HG02571 (cell line): ENCODE data around the gene SIGLEC10.
"Not testable (repeated sequence)": the region's sequence is repeated elsewhere in the genome, so short reads cannot be mapped to it uniquely, and the experiment has no call there.

Experiments used
- ATAC-seq: cut with Tn5 transposase; IDR thresholded peaks from one replicate; pipeline ENCODE4 v1.9.1; 2021; ENCODE audit warnings: mild to moderate bottlenecking, moderate library complexity; ENCODE audit not compliant: unreplicated experiment

The SIGLEC10 gene

GRCh38 chr19:51440846-51441409 lies 23.5 kb upstream of the SIGLEC10 start:
- ATAC-seq: no peak

GRCh38 chr19:51440052-51440451 lies 22.6 kb upstream of the SIGLEC10 start:
- no peak for ATAC-seq

DNA sequence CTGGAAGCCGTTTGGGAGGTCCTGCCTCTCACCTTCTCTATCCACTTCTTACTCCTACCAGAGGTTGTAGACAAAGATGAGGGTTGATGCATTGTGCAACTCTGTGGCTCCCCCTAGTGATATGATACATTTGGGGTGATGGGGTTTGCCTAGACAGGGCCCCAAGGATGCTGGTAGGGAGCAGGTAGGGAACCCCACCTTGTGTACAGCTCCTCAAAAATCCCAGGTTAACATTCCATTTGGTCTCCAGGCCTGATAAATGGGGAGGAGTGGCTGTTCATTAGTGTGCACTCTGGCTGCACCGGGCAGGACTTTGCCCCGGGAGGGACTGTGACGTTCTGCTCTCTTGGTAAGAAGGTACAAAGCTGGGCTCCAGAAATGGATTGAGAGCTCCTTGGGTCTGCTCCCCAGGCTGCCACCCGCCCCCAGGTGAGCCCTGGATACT lies 21.6 kb upstream of the SIGLEC10 start:
- ATAC-seq: no peak

DNA sequence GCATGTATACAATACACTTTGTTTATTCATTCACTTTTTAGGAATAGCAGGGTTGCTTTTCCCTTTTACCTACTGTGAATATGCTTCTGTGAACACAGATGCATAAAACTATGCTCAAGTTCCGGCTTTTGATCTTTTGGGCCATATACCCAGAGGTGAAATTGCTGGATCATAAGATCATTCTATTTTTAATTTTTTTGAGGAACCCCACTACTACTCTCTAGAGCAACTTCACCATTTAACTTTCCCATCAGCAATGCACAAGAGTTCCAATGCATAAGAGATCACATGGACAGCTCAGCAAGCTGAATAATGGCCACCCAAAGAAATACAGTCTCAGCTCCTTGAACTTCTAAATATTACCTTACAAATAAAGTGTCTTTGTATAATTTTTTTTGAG lies 17.0 kb upstream of the SIGLEC10 start:
- ATAC-seq: no peak

GRCh38 chr19:51433043-51433442 lies 15.6 kb upstream of the SIGLEC10 start:
- ATAC-seq: no peak

GRCh38 chr19:51431124-51431523 lies 13.7 kb upstream of the SIGLEC10 start:
- no peak for ATAC-seq

DNA sequence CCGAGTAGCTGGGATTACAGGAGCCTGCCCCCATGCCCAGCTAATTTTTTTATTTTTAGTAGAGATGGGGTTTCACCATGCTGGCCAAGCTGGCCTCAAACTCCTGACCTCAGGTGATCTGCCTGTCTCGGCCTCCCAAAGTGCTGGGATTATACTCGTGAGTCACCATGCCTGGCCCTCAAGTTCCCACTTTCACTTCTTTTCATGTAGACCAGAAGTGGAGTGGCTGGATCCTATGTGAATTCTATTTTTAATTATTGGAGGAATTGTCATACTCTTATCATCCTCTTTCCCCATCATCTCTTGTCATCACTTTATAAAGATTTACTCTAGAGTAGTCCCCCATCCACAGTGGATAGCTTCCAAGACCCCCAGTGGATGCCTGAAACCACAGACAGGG lies 12.8 kb upstream of the SIGLEC10 start:
- ATAC-seq: no peak

DNA sequence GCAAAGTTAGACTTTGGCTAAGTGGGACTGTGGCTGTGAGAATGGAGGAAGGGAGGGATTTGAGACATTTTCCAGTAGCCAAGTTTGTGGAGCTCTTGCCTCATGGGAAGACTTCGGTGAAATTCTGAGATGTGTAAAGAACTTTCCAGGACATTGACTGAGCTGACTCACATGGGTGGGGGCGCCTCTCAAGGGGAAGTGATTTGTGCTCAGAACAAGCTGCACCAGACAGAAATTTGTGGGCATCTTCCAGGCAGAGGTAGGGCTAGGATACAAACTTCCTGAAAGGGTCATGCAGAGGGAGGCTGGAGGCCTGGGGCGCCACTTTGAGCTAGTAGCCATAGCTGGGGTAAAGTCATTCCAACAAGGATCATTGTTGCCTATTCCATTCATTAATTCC lies 9.8 kb upstream of the SIGLEC10 start:
- no peak for ATAC-seq

- no peak for ATAC-seq
Observed at GRCh38 chr19:51422053-51422448, 4.6 kb upstream of the SIGLEC10 start.

- no peak for ATAC-seq
Observed at GRCh38 chr19:51421229-51422052, 4.0 kb upstream of the SIGLEC10 start.

DNA sequence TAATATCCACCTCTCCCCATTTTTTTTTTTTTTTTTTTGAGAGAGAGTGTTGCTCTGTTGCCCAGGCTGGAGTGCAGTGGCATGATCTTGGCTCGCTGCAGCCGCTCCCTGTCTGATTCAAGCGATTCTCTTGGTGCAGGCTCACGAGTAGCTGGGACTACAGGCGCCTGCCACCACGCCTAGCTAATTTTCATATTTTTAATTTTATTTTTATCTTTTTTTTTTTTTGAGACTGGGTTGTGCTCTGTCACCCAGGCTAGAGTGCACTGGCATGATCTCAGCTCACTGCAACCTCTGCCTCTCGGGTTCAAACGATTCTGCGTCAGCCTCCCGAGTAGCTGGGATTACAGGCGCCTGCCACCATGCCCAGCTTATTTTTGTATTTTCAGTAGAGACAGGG lies 3.1 kb upstream of the SIGLEC10 start:
- ATAC-seq: not testable (repeated sequence)

GRCh38 chr19:51418707-51419106 lies 1.3 kb upstream of the SIGLEC10 start:
- ATAC-seq: no peak

- ATAC-seq: peak; percentile 29
Observed at GRCh38 chr19:51417810-51418157, 342 bp upstream of the SIGLEC10 start.

GRCh38 chr19:51416422-51416821 lies 1.0 kb downstream of the SIGLEC10 start:
- ATAC-seq: not testable (repeated sequence)

GRCh38 chr19:51415187-51415586 lies 2.3 kb downstream of the SIGLEC10 start:
- no peak for ATAC-seq

DNA sequence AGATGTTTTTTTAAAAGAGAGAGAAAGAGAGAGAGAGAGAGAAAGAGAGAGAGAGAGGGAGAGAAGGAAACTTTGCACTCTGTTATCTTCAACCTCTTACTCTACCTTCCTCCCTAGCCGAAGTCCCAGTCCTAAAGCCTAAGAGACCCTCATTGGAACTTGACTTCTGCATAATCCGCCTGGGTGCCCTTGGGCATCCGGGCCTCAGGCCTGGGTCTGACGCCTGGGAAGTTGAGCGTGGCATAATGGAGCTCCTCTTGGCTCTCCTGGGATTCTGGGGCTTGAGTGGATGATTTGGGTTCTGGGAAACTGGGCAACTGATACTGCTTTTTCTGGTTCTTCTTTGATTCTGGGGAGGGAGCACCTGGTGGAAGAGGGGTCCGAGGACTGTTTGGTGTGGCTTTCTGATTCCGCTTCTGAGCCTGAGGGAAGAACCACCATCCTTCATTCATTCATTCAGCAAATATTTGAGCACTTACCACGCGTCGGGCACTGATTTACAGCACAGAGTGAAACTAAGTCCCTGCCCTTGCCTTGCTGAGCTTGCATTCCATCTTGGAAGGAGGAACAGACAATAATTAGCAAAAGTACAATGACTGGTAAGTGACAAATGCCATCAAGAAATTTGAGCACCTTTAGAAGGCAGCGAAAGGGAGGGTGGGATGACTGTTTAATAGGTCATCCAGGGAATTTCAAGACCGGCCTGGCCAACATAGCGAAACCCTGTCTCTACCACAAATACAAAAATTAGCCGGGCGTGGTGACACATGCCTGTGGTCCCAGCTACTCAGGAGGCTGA lies 6.3 kb downstream of the SIGLEC10 start:
- ATAC-seq: no peak

DNA sequence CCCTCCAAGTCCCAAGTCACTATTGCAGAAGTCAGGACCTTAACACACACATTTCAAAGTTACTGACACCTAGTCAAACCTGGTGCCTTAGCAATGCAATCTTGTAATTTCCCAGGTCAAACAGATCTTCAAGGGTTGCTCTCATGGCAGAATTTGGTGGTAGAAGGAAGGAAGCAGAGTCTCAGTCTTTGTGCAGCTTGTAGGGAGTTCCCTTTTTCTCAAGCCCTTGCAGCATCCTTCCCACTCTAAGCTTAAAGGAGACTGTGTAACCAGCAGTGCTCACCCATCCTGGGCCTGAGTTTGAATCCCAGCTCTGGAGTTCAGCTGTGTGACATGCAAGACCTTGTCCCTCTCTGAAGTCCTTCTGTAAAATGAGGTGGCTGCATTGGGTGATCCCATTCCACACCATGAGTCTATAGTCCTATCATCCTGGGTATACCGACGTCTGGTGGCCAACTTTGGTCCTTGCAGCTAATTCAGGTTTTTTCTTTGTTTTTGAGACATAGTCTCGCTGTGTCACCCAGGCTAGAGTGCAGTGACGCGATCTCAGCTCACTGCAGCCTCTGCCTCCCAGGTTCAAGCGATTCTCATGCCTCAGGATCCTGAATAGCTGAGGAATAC lies 9.8 kb downstream of the SIGLEC10 start:
- no peak for ATAC-seq

DNA sequence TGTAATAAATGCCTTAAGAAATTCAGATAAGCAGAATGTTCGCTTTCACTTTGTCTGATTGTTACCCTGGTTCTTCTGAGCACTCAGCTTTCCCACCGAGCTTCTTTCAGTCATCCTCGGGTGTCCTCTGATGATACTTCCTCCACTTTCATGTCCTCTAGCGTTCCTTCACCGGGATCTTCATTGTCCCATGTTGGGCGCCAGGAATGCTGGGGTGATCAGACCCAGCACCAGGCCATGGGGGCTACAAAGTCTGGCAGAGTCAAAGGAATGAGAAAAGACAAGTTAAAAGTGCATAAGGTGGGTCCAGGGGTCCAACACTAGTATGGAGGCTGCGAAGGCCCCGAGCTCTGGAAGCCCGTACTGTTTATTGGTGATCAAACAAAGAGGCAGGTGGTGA lies 15.3 kb downstream of the SIGLEC10 start:
- ATAC-seq: no peak

DNA sequence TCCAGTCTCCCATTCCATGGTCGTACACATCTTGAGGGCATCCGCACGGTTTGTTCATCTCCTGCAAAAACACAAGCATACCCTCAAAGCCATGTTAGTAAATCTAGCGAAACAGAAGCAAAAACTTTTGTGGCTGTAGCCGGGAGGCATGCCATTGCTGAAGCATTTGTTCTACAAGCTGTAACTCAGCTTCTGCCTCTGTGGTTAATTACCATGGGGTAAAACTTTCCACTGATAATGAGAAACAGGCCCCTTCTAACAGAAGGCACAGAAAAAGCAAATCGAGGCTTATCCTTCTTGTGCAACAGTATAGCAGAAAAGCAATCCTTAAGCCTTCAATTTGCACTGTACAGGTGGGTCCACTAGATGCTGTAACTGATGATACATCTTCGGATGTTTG lies 17.5 kb downstream of the SIGLEC10 start:
- ATAC-seq: not testable (repeated sequence)

DNA sequence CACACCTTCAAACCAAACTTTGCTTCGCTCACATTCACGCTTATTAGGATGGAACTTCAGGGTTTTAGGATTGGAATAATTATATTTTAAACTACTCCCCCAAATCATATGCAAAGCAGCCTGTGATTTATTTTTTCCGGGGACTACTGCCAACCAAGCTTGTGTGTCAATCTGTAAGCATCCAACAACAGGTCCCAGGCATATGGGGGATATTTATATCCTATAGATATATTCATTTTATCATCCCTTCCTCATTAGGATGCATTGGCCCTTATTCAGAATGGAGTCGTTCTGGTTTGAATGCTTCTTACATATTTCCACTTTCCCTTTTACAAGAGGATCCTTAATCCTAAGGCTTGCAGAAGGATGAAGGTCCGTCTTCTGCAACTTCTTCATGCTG lies 18.2 kb downstream of the SIGLEC10 start:
- ATAC-seq: no peak

GRCh38 chr19:51398096-51398704 lies 19.2 kb downstream of the SIGLEC10 start:
- no peak for ATAC-seq
